SU-DHL-6 (cell line): ENCODE results near the gene PKN2.

Experiments
- EZH2phosphoT487 ChIP-seq: fragments of 200-600 bp; sonication (generic), shearing (Covaris generic); conservative IDR thresholded peaks from 2 replicates; pipeline ENCODE4 v1.6.1; 2018; ENCODE audit warnings: mild to moderate bottlenecking, antibody characterized with exemption, low read length, moderate library complexity, mixed read lengths
- TF ChIP-seq, protein P1 (sequence below): fragments of 200-600 bp; sonication (generic); IDR thresholded peaks from one replicate; pipeline ENCODE4 v1.5.1; 2017; ENCODE audit warnings: antibody characterized with exemption, mild to moderate bottlenecking, low read length, moderate library complexity; ENCODE audit not compliant: insufficient read depth, poor library complexity, severe bottlenecking

DNA sequence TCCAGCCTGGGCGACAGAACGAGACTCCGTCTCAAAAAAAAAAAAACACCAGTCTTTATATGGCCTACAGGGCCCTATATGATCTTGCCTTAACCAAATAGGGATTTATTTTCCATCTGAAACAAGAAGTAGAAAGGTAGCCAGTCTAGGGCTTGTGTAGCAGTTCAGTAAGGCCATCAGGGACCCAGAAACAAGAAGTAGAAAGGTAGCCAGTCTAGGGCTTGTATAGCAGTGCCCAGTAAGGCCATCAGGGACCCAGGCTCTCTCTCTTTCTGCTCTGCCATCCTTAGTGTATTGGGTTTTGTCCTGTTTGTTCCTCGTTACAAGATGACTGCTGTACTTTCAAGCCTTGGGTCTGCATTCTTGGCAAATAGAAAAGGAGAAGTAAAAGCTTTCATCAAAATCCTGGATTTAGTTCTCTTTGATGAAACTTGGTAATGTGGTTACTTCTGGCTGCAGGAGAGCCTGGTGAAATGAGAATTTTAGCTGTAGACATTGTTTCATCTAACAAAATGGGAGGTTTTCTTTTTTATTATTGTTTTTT lies 46.1 kb downstream of the PKN2 start:
- TF ChIP-seq, protein P1, sequence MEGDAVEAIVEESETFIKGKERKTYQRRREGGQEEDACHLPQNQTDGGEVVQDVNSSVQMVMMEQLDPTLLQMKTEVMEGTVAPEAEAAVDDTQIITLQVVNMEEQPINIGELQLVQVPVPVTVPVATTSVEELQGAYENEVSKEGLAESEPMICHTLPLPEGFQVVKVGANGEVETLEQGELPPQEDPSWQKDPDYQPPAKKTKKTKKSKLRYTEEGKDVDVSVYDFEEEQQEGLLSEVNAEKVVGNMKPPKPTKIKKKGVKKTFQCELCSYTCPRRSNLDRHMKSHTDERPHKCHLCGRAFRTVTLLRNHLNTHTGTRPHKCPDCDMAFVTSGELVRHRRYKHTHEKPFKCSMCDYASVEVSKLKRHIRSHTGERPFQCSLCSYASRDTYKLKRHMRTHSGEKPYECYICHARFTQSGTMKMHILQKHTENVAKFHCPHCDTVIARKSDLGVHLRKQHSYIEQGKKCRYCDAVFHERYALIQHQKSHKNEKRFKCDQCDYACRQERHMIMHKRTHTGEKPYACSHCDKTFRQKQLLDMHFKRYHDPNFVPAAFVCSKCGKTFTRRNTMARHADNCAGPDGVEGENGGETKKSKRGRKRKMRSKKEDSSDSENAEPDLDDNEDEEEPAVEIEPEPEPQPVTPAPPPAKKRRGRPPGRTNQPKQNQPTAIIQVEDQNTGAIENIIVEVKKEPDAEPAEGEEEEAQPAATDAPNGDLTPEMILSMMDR = no peak
- TF ChIP-seq EZH2phosphoT487 = no peak
